ENCODE data around the gene KL.

DNA sequence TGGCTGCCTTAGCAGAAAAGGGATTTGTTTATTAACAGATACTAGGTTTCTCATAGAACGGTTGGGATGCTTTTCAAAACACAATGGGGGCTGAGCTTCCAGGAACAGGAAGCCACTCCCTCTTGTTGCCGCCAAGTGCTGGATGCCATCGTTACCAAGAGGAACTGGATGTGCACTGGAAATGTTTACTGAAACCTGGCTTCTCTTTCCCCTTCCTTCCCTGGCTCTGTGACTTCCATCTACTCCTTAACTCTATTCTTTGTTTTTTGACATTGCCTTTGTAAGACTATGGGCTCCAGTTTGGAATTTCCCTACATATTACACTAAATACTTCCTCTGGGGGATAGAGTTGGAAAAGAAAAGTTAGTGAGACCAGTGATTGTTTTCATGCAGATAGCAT, 11.7 kb upstream of the KL start:
- TF ChIP-seq, protein P1, sequence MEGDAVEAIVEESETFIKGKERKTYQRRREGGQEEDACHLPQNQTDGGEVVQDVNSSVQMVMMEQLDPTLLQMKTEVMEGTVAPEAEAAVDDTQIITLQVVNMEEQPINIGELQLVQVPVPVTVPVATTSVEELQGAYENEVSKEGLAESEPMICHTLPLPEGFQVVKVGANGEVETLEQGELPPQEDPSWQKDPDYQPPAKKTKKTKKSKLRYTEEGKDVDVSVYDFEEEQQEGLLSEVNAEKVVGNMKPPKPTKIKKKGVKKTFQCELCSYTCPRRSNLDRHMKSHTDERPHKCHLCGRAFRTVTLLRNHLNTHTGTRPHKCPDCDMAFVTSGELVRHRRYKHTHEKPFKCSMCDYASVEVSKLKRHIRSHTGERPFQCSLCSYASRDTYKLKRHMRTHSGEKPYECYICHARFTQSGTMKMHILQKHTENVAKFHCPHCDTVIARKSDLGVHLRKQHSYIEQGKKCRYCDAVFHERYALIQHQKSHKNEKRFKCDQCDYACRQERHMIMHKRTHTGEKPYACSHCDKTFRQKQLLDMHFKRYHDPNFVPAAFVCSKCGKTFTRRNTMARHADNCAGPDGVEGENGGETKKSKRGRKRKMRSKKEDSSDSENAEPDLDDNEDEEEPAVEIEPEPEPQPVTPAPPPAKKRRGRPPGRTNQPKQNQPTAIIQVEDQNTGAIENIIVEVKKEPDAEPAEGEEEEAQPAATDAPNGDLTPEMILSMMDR (IDR thresholded peaks at IDR 0.05), result no peak
- no peak for TF ChIP-seq POLR2A (IDR thresholded peaks at IDR 0.05)

All from thyroid gland (tissue), 4 donors.